GM21723 (cell line): ENCODE results near the gene KRTAP10-5.
"Not testable (repeated sequence)": the region's sequence is repeated elsewhere in the genome, so short reads cannot be mapped to it uniquely, and the experiment has no call there.

ENCODE experiments used
- ATAC-seq: cut with Tn5 transposase; IDR thresholded peaks from one replicate; pipeline ENCODE4 v1.9.1; 2021; ENCODE audit warnings: mild to moderate bottlenecking, moderate library complexity; ENCODE audit not compliant: unreplicated experiment

The KRTAP10-5 gene

DNA sequence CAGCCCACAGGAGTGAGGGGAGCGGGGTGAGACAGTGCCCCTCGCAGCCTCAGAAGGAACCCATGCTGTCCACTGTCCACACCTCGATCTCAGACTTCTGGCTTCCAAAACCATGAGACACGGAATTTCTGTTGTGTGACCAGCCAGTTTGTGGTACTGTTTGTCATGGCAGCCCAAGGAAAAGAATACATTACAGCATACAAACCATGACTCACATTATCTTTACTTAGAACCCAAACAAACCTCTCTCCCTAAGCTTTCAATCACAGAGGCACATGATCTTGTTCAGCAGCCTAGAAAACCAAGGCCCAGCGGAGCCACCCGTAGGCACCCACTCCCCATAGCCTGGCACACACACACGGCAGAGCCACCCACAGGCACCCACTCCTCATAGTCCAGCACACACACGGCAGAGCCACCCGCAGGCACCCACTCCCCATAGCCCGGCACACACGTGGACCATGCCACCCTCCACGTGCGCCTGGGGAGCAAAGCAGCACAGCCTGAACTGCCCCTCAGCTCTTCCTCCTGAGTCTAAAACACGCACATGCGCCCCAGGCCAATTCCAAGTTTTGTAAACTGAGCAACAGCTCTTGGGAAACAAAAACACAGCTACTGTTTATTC lies 7.3 kb downstream of the KRTAP10-5 start:
- ATAC-seq, result no peak

GRCh38 chr21:44571844-44572782 lies 8.3 kb downstream of the KRTAP10-5 start:
- no peak for ATAC-seq

GRCh38 chr21:44571296-44571695 lies 9.1 kb downstream of the KRTAP10-5 start:
- no peak for ATAC-seq

DNA sequence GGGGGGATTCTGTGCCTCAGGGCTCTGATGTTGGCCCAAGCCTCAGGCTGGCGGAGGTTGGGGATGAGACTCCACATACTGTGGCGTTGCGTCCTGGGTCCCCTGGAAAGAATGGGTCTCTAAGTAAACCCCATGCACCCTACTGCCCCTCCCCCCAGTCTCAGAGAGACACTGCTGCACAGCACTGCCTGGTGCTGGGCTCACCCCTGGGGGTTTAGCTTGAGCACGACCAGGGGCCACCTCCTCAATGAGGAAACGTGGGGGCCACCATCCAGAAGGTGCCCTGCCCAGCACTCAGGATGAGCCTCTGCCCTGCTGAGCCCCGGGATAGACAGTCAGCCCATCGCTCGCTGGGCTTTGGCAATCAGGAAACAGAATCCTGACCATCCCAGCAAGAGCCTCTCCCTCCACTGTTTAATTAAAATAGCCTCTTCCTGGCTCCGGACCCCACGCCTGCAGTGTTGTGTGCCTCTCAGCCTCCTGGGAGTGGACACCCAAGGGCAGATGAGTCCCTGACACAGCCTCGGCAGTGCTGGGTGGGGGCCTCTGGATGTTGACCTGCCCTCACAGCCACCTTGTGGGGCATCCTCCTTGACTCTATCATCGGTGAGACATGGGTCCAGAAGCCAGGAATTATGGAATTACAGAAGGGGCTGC lies 10.4 kb downstream of the KRTAP10-5 start:
- no peak for ATAC-seq

GRCh38 chr21:44568667-44569556 lies 11.5 kb downstream of the KRTAP10-5 start:
- ATAC-seq, result no peak

DNA sequence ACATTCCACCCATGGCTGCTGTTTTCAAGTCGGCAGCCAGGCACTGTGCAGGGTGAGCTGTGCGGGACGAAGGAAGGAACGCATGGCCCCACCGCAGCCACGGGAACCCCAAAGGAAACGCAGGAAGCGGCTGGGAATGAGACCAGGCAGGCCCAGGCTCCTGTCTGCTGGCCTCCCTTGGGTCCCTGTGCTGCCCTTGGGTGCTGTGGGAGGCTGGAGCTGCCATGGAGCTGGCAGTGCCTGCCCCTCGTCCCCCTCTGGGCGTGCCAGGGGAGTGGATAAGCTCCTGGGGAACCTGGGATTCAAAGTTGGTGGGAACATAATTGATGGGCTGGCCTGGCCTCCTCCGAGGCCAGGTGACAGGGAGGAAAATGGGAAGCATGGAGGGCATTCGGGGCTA lies 12.1 kb downstream of the KRTAP10-5 start:
- no peak for ATAC-seq

DNA sequence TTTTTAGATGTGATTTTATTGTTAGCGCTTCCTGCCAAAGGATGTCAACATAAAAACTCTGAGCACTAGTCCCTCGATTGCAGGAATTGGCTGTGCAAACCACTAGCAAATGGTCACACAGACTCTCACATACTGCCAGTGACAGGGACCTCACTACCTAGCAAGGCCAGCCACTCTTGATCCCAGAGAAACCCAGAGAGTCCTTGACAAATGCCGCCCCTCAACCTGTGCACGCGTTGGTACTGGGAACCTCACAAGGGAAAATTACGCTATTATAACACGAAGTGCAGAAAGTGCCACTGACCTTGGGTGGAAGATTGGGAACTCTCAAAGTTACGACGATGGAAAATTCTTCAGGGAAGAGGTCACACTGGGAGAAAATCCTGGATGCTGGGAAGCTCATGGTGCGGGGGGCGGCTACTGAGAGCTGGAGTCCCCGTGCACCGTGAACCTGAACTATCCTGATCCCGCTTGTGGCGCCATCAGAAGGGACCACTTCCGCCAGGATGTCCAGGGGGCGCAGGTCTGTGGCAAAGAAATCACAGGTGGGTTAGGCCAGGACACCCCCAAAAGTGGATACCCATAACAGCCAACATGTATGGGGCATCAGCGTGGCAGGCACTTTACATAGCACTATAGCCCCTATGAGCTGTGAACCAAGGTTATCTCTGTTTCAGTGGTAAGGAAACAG lies 12.8 kb downstream of the KRTAP10-5 start:
- no peak for ATAC-seq

DNA sequence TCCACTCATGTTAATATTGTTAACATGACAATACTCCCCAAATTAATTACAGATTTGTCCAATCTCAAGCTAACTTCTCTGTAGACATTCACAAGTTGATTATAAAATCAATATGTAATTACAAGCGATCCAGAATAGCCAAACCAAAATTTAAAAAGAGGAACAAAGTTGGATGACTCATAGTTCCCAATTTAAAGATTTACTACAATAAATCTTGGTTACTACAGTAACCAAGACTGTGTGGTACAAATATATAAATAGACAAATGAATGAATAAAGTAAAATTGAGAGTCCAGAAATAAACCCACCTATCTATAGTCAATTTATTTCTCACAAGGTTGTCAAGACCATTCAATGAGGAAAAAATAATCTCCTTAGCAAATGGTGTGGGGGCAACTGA lies 14.0 kb downstream of the KRTAP10-5 start:
- no peak for ATAC-seq

- ATAC-seq, result no peak
Measured at GRCh38 chr21:44564886-44565598, 15.4 kb downstream of the KRTAP10-5 start.

DNA sequence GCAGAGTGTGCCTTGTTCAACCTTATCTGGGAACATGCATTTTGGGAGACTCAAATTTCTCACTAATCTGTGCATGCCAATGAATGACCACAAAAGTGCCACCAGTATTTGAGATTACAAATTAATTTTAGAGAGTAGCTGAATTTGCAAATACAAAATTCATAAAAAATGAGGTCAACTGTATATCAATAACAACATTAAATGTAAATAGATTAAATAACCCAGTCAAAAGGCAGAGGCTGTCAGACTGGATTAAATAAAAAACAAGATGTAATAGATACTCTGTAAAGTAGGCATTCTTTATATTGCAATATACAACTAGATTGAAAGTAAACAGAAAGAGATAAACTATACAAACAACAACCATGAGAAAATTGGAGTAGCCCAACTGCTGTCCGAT lies 16.3 kb downstream of the KRTAP10-5 start:
- no peak for ATAC-seq

DNA sequence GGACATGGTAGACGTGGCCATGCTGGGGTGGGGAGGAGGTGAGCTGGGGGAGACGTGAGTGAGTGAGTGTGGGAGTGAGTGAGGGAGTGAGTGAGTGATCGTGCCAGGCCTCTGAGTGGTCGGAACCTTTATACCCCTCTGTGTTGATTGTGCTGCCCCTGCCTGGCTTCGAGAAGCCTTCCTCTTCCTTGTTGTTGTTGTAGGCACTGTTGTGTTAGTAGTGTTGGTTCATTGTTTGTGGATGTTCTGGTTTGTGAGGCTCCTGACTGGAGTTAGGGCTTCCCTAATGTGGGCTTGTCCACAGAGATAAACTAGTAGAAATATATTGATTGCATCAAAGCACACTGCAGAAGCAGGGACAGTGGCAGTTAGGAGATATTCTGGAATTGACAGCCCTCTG lies 21.7 kb downstream of the KRTAP10-5 start, which contains the start of gene KRTAP10-3:
TSS of gene KRTAP10-3 (minus strand) at position 101 of the 400 bp plus-strand sequence. CDS start at position 21, 80 bp downstream.
- no peak for ATAC-seq

- ATAC-seq, result not testable (repeated sequence)
Measured at GRCh38 chr21:44558329-44558675, 22.1 kb downstream of the KRTAP10-5 start.

DNA sequence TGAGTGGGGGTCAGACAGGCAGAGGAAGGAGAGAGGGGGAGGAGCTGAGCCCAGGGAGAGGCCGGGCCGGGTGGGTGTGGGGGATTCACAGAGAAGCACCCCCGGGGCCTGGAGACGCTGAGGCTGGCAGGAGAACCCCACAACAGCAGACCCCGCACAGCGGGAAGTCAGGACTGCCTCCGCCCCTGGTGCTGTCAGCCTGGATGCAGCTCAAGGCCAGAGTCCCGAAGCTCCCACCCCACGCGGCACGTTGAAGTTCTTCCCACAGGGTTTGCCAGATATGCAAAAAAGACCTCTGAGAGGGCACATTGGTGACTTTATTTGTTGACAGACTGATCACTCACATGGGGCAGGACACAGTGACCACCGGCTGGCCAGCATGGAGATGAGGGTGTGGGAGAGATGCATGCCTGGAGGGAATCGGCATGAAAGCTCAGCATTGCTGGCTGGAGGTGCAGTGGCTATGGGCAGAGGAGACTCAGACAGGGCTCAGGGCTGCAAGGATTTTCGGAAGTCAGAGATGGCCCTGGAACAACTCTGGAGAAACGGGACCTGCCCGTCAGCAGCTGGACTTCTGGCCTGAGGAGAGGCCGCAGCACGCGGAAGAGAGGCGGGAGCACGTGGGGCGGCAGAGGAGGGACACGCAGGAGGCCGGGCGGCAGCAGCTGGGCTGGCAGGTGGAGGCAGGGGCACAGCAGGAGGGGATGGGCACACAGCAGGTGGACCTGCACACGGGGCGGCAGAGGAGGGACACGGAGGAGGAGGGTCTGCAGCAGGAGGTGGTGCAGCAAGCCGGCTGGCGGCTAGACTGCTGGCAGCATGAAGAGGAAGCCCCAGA lies 22.7 kb downstream of the KRTAP10-5 start:
- ATAC-seq, result no peak

DNA sequence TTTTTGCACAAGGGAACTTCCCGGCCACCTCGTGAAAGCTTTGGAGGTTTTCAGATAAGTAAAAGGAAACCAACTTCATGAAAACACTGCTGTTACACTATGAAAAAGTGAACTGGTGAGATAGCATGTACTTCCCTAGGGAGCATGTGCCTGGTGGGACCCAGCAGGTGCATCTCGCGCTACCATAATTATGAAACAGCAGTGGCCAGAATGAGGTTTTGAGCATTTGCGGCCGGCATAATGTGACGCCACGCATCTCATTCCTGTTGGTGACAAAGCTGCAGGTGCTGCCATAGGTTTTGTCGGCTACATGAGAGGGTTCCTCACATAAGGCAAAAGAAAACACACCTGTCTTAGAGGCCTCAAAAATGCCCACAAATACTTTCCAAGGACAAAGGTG lies 23.5 kb downstream of the KRTAP10-5 start:
- ATAC-seq, result no peak

- ATAC-seq, result no peak
Measured at GRCh38 chr21:44555200-44555875, 25.1 kb downstream of the KRTAP10-5 start.

DNA sequence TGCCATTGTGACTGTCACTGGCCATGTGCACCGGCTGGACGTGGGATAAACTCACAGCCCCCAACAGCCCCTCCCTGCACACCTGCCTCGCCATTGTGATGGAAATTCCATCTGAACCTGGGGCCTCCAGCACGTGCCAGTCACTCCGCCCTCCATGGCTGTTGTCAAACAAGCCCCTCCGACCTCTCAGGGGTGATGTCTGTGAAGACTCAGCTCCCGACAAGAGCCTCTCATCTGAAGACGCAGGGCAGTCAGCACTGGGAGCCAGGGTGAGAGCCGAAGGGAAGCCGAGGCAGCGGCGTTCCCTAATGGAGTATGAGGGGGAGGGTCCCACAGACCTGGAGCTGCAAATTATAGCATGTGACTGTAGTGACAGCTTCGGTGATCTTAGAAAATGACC lies 27.7 kb downstream of the KRTAP10-5 start:
- no peak for ATAC-seq

DNA sequence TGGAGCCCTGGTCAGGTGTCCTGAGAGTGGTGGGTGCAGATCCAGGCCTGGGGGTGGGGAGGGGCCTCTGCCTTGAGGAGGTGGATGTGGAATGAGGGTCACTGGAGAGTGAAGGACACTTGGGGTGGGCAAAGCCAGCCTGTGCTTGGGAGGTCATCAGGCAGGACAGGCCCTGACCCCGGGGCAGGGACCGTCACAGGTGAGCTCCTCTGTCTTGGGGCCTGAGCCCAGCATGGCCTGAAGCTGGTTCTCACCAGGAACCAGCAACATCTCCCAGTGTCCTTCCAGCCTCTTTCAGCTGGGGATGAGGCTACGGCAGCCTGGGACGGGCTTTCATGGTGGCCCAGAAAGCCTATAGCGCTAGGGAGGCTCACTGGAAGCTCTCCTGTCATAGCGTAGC lies 28.3 kb downstream of the KRTAP10-5 start:
- ATAC-seq, result no peak

DNA sequence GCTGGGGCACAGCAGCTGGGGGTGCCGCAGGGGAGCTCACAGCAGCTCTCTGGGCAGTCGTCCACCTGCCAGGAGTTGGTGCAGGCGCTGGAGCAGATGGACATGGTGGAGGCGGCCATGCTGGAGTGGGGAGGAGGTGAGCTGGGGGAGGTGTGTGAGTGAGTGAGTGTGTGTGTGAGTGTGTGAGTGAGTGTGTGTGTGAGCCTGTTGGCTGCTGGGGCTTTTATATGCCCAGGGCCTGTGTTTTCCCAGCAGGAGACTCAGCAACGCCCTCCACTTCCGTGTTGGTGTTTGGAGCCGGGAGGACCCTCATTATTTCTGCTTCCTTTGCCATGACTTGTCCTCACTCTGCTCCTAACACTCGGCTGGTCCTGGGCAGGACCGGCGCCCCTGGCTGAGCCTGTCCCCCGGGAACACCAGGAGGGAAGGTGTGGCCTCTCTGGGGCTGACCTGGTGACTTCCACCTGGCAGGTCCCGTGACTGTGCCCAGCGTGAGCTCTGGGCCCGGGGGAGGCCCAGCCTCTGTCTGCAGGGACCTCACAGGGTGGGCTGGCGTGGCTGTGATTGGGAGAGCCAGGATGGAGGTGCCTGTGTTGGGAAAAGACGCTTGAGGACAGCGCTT lies 29.0 kb downstream of the KRTAP10-5 start, which contains the start of gene KRTAP10-2:
TSS of gene KRTAP10-2 (minus strand) at position 166 of the 622 bp plus-strand sequence. CDS start at position 119, 47 bp downstream.
- ATAC-seq, result no peak
